Tibial artery (tissue), 4 donors: ENCODE results near the gene CLIC1.

Experiments
- DNase-seq, 2 donors: peaks; one replicate each; pipeline ENCODE4 v3.0.0-alpha.2; 2019
- H3K27ac ChIP-seq, 2 donors: fragments of 200-600 bp; sonication (generic) in 1 of 2; 1 replicate in 1 of 2; 2 replicates in 1 of 2; pipeline ENCODE4 v1.5.1; 2018 to 2019; ENCODE audit warnings: mild to moderate bottlenecking in 1 of 2
- H3K27me3 ChIP-seq, 2 donors: fragments of 200-600 bp; sonication (generic) in 1 of 2; one replicate each; pipeline versions ENCODE4 v1.5.1 to v1.6.0; 2016 to 2019
- H3K36me3 ChIP-seq, 3 donors: fragments of 200-600 bp; sonication (generic) in 2 of 3; one replicate each; pipeline ENCODE4 v1.5.1; 2016 to 2019; ENCODE audit warnings: mild to moderate bottlenecking in 2 of 3
- H3K4me1 ChIP-seq, 4 donors: fragments of 200-600 bp; sonication (generic) in 2 of 4; 1 replicate in 3 of 4; 2 replicates in 1 of 4; pipeline ENCODE4 v1.5.1; 2016 to 2019
- H3K4me3 ChIP-seq, 2 donors: fragments of 200-600 bp; sonication (generic) in 1 of 2; 1 replicate in 1 of 2; 2 replicates in 1 of 2; pipeline ENCODE4 v1.5.1; 2018 to 2019; ENCODE audit warnings: mild to moderate bottlenecking in 2 of 2
- H3K9me3 ChIP-seq, 3 donors: fragments of 200-600 bp; sonication (generic) in 1 of 3; one replicate each; pipeline ENCODE4 v1.5.1; 2016 to 2019
- intact Hi-C: fragments of 100-400 bp; cut with DNase I; formaldehyde crosslinking; loops from one replicate; pipeline ENCODE4 v1.15.0; 2023; ENCODE audit warnings: low total_unique reads
- TF ChIP-seq, protein P1 (sequence below), 2 experiments: fragments of 200-600 bp in 1 of 2; fragments of 450-650 bp in 1 of 2; IDR thresholded peaks; one replicate each; pipeline ENCODE4 v1.5.1; 2017 to 2019; ENCODE audit warnings: antibody characterized with exemption in 2 of 2, mild to moderate bottlenecking in 1 of 2, moderate library complexity in 1 of 2

The CLIC1 gene

DNA sequence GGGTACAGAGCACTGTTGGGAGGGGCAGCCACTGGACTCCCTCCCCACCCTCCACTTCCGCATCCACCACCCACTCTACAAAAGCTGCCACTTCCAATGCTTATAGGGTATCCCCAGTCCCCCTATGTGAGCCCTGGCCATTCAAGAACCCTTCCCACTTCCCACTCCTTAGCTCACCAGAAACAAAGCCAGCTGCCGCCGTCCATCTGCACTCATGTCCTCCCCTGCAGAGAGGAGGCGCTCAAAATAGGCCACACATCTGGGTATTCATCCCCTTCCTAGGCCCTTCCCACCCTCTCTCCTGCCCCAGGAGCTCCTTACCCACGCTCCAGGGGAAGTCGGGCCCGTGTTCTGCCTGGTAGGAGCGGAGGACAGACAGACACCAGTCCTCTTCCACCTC is 49.0 kb downstream of the CLIC1 start:
- H3K27me3 ChIP-seq = no peaks in the 10 kb centered on the region
- intact Hi-C loops = no loop called here
- peaks cover 0 to 6% (median 0%) of the 10 kb centered on the region in 4 donors for H3K4me1 ChIP-seq
- TF ChIP-seq, protein P1, sequence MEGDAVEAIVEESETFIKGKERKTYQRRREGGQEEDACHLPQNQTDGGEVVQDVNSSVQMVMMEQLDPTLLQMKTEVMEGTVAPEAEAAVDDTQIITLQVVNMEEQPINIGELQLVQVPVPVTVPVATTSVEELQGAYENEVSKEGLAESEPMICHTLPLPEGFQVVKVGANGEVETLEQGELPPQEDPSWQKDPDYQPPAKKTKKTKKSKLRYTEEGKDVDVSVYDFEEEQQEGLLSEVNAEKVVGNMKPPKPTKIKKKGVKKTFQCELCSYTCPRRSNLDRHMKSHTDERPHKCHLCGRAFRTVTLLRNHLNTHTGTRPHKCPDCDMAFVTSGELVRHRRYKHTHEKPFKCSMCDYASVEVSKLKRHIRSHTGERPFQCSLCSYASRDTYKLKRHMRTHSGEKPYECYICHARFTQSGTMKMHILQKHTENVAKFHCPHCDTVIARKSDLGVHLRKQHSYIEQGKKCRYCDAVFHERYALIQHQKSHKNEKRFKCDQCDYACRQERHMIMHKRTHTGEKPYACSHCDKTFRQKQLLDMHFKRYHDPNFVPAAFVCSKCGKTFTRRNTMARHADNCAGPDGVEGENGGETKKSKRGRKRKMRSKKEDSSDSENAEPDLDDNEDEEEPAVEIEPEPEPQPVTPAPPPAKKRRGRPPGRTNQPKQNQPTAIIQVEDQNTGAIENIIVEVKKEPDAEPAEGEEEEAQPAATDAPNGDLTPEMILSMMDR (IDR thresholded peaks at IDR 0.05) = no peak
- H3K36me3 ChIP-seq = peaks cover 53 to 83% (median 58%) of the 10 kb centered on the region in 3 donors
- H3K4me3 ChIP-seq = no peak overlapping the region
- no peak overlapping the region for H3K27ac ChIP-seq
- no peak for DNase-seq
- H3K9me3 ChIP-seq = no peaks in the 10 kb centered on the region

DNA sequence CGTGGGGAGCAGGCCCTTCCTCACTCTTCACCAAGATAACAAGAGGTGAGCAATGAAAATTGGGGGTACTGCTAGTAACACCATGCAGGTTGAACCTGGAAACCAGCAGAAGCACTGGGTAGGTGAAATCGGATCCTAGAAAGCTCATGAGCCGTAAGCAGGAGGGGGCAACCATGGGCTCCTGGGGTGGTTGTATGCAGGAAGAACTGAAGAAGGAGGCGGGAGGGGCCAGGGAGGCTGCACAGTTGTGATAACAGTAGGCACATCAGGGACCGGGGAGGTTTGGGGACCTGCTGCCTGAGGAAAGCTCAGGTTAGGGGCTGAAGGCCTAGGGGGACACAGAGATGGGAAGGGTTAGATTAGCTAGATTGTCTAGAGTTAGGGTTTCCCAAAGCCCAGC is 49.8 kb downstream of the CLIC1 start:
- Histone ChIP-seq H3K36me3 (peaks cover 49 to 75% (median 50%) of the 10 kb centered on the region in 3 donors), H3K9me3 (no peaks in the 10 kb centered on the region), H3K4me1 (peaks cover 0 to 12% (median under 1%) of the 10 kb centered on the region in 4 donors), H3K4me3 (no peak overlapping the region), H3K27me3 (no peaks in the 10 kb centered on the region), H3K27ac (no peak overlapping the region)
- TF ChIP-seq, protein P1 (IDR thresholded peaks at IDR 0.05) = no peak
- intact Hi-C loops = no loop called here
- DNase-seq = no peak

DNA sequence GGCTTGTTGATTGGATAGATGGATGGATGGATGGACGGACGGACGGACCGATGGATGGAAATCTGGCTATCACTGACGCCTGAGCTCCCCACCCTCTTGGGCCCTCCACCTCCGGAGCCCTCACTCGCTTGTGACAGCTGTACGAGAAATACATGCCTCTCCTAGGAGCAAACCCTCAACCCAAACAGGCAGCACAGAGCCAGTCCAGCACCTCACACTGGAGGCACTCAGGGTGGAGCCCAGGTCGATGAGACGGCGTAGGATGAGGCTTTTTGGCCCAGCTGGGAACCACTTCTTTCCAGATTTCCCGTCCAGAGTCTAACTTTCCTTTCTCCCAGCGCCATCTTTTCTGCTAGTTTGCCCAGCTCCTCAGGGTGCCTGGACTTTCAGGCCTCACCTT is 52.7 kb downstream of the CLIC1 start:
- no peak overlapping the region for H3K27ac ChIP-seq
- intact Hi-C loops = no loop called here
- peaks cover 20 to 46% (median 22%) of the 10 kb centered on the region in 3 donors for H3K36me3 ChIP-seq
- TF ChIP-seq, protein P1 (IDR thresholded peaks at IDR 0.05) = no peak
- peaks cover 0 to 23% (median 12%) of the 10 kb centered on the region in 4 donors for H3K4me1 ChIP-seq
- no peaks in the 10 kb centered on the region for H3K27me3 ChIP-seq
- no peak for DNase-seq
- H3K4me3 ChIP-seq = no peak overlapping the region
- no peaks in the 10 kb centered on the region for H3K9me3 ChIP-seq

DNA sequence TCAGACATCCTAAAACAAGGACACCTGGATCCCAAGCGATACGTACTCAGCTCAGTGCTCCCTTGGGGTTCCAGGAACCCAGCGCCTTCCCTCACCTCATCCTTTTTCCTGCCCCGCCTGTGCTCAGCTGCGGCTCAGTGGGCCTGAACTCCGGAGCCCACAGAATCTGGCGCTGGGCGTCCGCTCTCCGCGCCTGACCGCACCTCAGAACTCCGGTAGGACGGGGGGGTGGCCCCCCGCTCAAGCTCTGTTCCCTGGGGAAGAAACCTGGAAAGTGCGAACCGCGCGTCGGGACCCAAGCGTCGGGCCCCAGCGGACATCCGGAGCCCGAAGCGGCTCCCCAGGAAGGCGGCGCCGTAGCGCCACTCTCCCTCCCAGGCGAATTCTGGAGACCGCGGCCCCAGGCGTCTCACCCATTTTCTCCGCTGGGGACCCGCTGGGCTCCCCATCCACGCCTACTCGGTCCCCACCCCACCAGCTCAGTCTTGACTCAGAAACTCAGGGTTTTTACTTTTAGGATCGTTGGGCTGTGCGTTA is 55.1 kb downstream of the CLIC1 start:
- Histone ChIP-seq H3K27me3 (no peaks in the 10 kb centered on the region), H3K27ac (peak overlapping the region; percentile 62 to 65), H3K4me3 (peak overlapping the region; percentile 49 to 64), H3K4me1 (peaks cover 0 to 23% (median 12%) of the 10 kb centered on the region in 4 donors), H3K36me3 (peaks cover 0 to 23% (median 3%) of the 10 kb centered on the region in 3 donors), H3K9me3 (no peaks in the 10 kb centered on the region)
- peak in 1 of 2 donors; percentile 76 for DNase-seq
- TF ChIP-seq, protein P1 (IDR thresholded peaks at IDR 0.05) = peak in 1 of 2 experiments; percentile 11
- intact Hi-C loops = no loop called here
